Fibroblast of skin of scalp (primary cell): ENCODE measurements around the gene PPP1R9B.

ENCODE experiments used
- DNase-seq: peaks from one replicate; pipeline ENCODE4 v3.0.0-alpha.2; 2013

Gene PPP1R9B

DNA sequence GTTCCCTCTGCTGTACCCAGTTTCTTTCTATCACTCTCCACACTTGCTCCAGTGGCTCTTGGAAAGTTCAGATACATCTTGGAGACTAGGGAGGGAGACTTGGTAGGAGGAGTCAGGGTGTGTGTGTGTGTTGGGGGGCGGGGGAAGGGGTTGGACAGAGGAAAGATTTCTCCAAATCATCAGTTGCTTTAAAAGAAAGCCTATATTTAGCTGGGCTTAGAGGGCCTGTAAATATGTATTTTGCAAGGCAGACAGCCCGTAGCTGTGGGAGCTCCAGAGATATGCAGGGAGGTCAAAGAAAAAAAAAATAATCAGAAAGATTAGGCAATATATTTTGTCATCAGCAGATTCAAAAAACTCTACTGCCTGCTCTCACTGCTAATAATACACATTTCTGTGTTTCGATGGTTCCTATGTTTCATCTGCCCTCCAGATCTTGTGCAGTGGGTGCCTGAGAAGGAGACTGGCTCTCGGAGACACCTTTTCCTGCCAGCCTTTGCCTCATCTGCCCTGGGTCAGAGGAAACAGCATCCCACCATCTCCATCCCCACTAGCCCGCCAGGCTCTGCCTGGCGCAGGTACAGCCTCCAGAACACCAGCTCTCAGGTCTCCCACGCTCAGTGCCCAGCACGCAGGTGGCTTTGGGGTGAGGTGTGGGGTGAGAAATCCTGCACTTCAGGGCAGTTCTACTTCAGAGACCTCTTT is 4.8 kb upstream of the PPP1R9B start:
- DNase-seq = peak; percentile 57

DNA sequence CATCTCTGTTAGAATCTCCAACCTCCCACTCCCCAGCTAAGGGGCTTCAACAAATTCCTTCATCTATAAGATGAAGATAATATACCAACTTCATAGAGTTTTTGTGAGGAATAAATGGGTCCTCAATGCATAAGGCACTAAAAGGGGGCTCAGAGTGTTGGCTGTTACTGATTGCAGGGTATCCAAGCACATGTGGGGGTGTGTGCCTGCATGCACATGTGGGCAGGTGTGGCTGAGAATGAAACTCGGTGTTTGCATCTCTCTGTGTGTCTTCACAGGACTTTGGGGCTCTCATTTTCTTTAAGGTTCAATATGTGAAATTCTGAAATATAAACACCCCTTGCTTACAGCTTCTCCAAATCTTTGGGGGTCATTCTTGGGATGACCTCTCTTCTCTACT is 4.1 kb upstream of the PPP1R9B start:
- no peak for DNase-seq

DNA sequence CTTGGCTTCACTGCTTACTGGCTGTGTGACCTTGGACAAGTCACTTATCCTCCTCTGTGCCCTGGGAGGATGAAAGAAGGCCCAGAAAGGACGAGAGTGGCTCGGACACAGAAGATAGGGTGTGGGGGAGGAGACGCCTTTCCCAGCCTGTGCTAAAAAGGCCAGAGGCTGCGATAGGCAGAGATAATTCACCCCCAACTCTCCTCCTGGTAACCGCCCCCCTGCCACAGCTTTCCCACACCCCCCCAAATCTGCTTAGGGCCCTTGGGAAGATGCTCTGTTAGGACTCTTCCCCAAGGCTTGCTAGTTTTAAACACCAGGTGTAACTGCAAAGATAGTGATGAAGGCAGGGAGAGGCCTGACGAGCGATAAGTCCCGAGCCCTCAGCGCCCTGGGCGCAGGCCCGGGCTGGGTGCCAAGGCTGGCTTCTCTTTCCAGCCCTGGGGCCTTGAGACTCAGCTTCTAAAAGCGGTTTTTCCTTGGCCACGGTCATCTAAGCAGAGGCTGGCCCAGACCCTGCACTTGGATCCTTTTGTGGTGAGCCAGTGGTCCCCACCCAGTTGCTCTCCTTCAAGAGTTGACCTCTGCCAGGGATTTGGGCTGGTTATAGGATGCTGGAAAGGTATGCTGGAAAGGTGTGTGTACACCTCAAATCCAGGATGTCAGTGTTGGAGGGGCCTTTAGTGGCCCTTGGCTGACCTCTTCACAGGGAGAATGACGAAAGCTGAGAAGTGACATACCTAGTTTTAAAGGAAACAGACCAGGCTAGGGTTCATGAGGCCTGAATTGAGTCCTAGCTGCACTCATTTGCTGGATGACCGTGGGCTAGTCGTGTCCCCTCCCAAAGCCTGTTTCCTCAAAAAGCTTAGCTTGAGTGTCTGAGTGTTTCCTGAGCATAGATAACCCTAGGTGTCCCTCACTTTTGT is 3.4 kb upstream of the PPP1R9B start:
- DNase-seq = no peak

DNA sequence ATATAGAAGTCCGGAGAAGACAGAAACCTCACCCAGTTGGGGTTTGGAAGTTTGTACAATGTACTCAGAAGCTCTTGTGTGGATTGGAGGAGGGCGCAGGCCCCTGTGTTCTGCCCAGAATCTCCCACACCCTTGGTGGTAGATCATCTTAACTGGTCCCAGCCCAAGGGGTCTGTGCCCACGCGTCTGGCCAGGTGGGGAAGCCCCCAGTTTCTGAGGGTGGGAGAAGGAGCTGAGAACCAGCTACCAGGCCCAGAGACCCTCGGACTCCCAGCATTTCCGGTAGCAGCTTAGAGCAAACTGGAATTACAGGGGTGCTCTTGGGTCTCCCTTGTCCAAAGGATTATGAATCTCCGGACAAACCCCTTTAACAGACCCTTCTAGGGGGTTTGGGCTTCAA is 2.3 kb upstream of the PPP1R9B start:
- no peak for DNase-seq

DNA sequence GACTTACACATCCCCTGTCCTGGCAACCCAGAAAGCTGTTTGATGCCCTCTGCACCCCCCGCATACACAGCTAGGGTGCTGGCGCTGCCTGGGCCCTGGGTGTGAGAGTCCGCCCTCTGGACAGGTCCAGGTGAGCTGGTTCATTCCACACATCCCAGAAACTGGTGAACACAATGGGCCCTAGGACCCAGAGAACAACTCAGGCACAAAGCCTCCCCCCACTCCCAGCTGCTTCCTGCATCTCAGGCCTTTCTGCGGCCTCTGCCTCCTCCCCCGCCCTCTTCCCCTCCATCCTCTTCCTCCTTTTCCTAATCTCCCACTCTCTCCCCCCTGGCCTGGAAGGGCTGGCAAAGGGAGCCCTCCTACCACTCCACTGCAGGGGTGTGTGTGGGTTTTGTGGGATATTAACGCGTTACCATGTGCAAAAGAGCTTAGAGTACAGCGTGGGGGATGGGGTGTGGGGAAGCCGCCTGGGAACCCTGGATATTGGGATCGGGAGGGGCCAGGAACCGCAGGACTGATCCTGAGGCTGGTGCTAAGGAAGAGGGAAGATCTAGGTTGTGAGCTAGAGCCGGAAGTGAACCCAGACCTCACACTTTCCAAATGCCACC is 1.6 kb upstream of the PPP1R9B start:
- peak; percentile 91 for DNase-seq

DNA sequence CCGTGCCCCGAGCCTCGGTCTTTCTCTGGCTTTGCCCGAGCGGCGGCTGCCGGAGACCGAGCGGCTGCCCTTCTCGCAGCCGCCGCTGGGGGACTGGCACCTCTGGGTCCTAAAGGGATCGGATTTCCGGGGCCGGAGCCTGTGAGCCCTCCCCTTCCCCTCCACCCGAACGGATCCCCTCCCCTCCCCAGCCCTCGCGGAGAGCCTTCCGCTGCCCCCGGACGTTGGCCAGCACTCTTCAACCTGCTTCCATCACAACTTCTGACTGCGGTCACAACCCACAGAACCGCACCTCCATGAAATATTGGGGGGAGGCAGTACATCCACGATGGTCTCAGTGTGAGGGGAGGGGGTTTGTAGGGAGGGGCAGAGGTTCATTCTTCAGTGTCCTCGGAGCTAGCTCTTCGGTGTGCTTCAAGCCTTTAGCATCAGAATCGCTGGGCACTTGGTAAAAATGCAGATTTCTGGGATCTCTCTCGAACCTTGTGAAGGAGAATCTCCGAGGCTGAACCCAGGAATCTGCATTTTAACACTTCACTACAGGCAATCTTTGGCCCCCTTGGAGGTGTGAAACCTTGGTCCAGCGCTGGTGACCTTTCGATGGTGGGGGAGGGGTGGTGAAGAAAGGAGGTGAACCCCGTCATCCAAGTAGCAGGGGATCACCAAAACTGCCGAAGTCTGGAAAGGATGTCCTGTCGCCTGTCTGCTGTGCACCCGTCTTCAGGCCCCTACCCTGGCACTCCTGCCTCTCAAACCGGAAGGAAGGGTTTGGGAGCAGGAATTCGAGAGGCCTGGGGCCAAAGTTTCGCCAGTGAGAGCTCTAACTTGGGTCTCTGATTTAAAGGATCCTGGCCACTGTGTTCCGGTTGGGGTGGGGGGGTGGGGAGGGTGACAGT is 812 bp upstream of the PPP1R9B start:
- peak; percentile 94 for DNase-seq

DNA sequence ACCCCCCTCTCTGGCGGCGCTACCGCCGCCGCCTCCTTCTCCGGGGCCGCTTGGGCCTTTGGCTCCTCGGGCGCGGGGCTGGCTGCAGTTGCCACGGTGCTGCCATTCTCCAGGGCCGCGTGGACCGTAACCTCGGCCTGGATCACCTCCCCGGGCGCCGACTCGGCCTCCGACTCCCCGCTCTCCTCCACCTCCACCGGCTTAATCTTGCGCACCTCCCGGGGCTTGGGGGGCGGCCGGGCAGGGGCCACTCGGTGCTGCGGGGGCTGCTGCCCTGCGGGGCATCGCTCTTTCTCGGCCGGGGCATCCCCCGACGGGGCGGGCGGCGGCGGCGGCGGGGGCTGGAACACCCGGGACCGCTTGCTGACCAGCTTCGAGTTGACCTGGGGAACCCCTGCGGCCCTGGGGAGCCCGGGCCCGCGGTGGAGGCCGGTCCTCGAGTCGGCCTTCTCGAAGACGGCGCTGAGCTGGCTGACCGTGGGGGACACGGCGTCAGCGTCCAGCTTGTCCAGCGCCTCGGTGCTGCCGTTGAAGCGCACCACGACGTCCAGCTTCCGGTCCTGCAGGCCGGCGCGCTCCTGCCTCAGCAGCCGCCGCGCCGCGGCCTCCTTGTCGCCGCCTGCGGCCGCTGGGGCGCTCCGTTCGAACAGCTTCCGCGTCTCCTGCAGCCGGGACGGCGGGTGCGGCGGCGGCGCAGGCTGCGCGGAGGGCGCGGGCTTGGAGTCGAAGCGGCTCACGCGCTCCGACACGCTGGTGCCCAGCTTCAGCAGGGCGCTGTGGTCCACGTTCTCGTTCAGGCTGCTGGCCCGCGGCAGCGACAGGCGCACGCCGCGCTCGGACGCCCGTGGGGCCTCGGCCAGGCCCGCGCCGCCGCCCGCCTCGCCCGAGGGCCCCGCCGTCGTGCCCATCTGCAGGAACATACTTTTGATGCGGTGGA is 792 bp downstream of the PPP1R9B start:
- peak; percentile 43 for DNase-seq

DNA sequence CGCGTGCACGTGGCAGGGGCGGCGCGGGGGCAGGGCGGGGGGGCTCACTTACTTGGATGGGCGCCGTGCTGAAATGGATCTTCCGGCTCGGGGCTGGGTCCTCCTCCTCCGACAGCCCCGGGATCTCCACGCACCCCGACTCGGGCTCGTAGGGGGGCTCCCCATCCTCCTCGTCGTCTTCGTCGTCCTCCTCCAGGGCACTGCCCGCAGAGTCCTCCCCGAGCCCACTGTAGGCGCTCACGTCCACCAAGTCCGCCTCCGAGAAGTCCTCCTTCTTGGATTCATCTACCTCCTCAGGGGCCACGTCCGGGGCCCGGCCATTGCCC is 1.4 kb downstream of the PPP1R9B start:
- no peak for DNase-seq

DNA sequence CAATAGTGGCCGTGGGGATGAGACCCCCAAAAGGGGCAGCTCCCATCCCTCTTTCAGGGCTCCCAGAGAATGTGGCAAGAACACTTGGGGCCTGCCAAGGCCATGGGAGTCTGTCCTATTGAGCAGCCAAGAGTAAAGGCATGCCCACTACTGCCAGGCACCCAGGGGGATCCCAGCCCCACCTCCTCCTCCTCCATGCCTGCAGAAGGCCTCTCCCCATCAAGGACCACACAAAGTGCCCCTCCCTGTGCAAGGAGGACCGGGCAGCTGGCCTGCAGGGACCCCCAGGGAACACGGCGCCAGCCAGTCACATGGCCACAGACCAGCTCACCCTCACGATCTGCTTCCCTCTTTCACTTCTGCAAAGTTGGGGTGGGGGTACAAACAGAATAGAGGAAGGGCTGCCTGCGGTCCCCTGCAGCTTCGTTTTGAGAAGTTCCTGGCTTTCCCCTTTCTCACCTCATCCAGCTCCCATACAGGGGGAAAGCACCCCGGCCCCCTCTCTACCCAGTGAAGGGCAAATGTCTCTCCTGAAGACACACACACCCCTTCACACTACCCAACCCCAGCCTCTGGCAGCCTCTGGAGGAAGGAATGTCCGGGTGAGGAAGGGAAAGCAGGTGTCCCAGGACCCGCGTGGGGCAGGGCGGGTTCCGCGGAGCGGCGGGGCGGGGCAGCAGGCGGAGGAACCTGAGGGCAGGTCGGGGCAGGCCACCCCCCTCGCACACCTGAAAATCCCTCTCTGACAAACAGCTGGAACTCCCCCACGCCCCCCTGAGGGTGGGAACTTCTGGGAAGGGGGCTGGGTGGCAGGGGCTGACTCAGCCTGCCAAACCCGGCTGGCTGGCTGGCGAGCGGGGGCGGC is 2.0 kb downstream of the PPP1R9B start:
- peak; percentile 67 for DNase-seq

DNA sequence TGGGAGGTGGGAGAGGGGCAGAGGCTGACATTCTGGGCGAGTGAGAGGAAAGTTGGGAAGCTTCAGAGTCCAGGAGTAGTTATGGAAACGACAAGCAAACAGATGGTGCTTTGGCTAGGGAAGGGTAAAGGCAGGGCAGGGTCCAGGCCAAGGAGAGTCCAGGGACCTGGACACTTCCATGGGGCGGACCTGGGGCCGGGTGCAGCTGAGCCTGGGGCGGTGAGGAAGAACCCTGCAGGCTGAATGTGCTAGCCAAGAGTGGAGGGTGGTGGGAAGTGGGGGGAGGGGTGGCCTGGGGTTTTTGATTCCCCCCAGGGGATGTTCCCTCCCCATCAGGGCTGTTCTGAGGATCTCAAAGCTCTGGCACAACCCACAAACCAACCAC is 2.6 kb downstream of the PPP1R9B start:
- DNase-seq = no peak

DNA sequence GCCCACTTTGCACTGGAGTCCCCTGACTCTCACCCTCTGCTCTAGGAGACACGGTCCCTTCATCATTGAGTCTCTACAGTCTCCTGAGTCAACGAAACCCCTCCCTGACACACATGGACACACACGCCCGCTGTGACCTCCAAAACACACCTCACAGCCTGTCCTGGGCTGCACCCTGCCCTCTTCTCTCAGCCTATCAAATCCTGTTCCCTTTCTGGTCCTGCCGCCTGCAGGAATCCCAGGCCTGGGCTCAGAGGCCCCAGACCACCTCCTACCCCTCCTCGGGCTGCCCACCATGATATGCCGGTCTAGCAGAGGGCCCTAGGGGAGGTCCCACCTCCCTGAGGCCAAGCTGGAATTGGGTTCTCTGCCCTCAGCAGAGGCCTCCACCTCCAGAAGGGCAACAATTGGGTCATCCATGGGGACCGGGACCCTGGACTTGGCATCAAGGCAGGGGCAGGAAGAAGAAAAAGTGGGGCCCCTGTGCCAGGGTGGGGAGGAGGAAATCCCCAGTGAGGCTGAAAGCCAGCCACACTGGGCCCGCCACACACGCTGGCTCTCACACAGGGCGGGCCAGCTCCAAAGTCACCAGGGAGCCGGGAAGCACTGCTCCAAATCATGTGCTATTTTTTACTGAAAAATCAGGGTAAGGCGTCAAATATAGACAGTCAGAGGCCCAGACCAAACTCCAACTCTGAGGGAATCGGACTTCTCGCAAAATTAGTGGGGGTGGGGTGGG is 3.4 kb downstream of the PPP1R9B start:
- no peak for DNase-seq

DNA sequence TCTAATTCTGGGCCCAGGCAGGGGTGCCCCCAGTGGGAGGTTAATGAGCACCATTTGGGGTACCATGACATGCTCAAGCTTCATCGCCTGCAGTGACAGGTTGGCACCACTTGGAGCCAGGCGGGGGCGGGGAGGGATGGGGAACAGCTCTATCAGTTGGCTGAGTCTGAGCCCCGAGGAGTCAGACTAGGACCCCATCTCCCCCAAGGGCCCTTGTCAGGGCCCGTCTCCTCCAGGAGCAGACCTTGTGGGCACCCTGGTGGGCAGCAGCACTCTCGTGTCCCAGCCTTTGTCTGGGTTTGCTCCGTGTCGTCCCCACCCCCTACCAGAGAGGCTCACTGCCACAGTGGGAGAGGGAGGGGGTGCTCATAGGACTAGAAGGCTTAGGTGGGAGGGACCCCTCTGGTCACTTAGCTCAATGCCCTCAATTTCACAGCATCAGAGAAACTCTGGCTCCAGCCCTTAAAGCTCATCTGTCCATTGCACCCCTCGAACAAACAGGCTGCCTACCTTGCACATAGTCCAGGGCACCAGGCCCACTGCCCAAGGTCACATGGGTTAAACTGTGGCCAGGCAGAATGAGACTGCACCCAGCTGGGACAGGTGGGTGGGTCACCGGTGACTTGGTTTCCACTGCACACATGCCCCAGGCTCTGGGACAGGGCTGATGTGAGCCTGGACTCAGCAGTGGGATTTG is 4.1 kb downstream of the PPP1R9B start:
- DNase-seq = no peak

DNA sequence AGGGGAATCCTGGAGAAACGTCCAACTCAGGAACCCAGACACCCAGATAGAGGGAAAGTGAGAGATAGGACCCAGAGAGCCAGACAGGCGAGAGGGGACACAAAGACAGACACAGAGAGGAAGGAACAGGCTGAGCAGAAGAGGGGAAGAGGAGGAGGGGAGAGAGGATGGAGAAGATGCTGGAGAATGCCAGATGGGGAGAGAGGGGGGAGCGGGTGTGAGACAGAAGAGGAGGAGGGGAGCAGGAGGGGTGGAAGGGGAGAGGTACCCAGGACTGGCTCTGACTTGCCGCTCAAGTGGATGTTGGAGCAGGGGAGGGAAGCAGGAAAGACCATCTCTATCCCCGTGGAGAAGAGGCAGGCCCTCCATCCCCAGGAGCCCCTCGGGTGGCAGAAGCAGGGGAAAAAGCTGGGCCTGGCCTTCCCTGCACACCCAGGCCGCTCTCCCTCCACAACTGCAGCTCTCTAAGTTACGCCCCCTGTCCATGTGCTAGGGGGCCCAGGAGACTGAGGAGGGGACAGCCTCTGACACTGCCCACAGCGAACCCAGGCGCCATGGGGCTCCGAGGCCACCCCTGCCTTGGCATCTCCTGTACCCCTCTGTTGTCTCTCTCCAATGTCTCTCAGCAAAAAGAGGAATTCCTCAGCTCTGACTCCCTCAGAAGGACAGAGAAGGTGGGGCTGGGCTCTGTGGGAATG is 4.8 kb downstream of the PPP1R9B start:
- no peak for DNase-seq

DNA sequence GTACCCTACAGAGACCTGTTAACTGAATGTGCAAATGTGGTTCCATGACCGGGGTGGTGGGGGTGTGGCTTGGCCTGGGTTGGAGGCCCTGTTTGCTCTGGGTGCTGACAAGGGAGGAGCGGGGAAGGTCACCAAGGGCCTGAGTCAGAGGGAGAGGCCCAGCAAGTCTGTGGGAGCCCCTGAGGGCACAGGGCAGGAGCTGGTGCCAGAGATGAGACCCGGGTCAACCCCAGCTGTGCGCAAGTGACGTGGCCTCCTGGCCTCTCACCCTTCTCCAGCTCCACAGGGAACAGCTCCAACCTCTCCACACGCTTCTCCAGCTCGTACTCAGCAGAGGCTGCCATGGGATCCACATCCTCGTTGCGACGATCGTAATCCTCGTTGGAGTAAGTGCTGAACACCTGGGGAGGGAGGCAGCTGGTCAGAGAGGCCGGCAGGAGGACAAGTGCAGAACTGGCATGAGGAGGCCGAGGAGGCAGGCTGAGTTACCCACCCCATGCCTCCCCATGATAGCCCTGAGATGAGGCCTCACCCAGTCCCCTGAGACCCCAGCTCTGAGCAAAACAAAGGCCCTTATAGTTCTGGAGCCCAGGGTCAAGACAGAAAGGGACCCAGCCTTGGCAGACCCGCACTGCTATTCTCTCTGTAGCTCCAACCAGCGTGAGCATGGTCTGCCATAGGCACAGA is 5.5 kb downstream of the PPP1R9B start:
- no peak for DNase-seq

DNA sequence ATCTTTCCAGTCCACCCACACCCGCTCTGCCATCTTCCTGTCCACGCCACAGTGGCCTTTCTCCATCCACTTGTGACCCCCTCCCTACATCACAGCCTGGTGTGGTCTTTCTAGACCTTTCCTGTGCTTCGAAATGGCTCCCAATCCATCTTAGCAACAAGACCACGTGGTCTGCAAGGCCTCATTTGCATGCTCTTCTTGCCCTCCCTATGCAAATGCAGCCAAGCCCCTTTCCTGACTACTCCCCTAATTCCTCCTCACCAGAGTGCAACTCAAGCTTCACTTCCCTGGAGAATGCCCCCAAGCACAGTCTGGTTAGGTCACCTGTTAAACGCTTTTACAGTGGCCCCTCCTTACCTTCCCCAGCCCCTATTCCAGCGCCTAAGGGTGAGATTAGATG is 6.1 kb downstream of the PPP1R9B start:
- DNase-seq = no peak

DNA sequence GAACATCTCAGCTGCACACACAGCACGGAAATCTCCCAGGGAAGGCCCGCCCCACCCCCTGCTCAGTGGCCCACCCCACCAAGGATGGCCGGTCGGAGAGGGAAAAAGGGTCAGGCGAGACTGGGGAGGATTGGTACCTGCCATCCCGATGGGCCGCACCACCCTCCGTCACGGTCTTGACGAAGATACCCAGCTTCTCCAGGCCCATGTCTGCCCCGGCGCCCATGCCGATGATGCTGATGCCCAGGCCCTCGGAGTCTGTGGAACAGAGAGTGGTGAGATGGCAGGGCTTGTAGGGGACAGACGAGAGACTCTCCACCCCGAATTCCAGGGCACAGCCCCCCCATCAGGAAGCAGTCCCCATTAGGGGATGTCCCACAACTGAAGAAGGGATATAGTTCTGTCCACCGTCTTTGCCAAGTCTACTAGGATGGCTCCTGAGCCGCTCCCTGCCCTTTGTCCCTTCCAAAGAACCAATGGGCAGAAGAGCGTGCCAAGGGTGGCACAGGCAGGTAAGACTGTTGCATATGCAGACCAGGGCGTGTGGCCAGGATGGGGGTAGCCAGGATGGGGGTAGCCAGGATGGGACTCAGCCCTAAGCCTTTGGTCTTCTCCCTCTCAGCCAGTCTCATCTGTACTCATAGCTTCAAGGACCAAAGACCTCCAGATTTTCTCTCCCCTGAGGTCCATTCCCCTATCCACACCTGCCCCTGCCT is 6.9 kb downstream of the PPP1R9B start:
- DNase-seq = no peak

DNA sequence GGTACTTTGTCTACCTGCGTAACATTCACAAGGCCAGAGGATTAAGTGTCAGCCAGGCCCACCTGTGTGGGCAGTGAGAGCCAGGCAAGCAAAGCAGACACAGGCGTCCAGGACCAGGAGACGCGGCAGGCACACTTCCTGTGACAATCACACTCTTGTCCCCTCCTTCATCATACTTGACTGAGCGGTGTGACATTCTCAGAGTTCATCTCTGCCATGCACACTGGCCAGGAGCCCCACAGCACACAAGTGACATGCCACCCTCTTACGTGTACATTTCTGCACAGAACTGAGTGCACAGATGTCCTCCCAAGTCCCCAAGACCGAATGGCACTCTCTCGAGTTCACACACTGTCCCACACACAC is 8.7 kb downstream of the PPP1R9B start:
- DNase-seq = no peak
